Cardiac fibroblast (primary cell): ENCODE results near the gene GPR39.

ENCODE experiments used
- DNase-seq, 2 donors: peaks; one replicate each; pipeline versions ENCODE4 v3.0.0 to v3.0.0-alpha.2; 2010; ENCODE audit warnings: low read depth in 2 of 2
- H3K4me3 ChIP-seq, 2 donors: replicated peaks in 1 of 2; 1 replicate in 1 of 2; 2 replicates in 1 of 2; pipeline ENCODE4 v1.5.1; 2011; ENCODE audit warnings: low read depth in 2 of 2, low read length in 2 of 2, mild to moderate bottlenecking in 2 of 2, moderate library complexity in 1 of 2
- TF ChIP-seq, protein P1 (sequence below): IDR thresholded peaks from one replicate; pipeline ENCODE4 v1.5.1; 2011; ENCODE audit warnings: low read depth, mild to moderate bottlenecking, low read length, inconsistent platforms

The GPR39 gene

GRCh38 chr2:132417430-132418035, 928 bp downstream of the GPR39 start:
- TF ChIP-seq, protein P1, sequence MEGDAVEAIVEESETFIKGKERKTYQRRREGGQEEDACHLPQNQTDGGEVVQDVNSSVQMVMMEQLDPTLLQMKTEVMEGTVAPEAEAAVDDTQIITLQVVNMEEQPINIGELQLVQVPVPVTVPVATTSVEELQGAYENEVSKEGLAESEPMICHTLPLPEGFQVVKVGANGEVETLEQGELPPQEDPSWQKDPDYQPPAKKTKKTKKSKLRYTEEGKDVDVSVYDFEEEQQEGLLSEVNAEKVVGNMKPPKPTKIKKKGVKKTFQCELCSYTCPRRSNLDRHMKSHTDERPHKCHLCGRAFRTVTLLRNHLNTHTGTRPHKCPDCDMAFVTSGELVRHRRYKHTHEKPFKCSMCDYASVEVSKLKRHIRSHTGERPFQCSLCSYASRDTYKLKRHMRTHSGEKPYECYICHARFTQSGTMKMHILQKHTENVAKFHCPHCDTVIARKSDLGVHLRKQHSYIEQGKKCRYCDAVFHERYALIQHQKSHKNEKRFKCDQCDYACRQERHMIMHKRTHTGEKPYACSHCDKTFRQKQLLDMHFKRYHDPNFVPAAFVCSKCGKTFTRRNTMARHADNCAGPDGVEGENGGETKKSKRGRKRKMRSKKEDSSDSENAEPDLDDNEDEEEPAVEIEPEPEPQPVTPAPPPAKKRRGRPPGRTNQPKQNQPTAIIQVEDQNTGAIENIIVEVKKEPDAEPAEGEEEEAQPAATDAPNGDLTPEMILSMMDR = no peak
- H3K4me3 ChIP-seq = no peak overlapping the region
- DNase-seq = no peak

GRCh38 chr2:132419235-132419634, 2.6 kb downstream of the GPR39 start:
- TF ChIP-seq, protein P1 = no peak
- no peak for DNase-seq
- no peak overlapping the region for H3K4me3 ChIP-seq

DNA sequence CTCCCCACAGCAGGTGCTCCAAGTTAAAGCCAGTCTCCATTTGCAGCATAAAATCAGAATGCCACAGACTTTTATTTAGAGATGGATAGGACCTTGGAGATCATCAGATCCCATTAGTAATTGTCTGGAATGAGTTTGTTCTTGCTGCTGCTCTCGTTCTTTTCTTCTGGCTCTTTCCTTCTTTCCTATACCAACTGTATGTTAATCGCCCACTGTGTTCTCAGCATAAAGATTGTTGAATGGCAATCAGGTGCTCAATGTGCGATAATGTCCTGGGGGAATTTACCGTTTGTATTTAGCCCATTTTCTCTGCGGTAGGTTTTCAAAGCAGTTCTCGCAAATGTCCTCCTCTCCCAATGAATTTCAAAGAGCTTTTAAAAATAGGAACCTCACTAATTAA, 3.3 kb downstream of the GPR39 start:
- TF ChIP-seq, protein P1 = no peak
- H3K4me3 ChIP-seq = no peak overlapping the region
- DNase-seq = no peak

GRCh38 chr2:132420816-132421805, 4.5 kb downstream of the GPR39 start:
- TF ChIP-seq, protein P1 = peak; percentile 12
- DNase-seq = peak in 1 of 2 donors; percentile 40
- no peak overlapping the region for H3K4me3 ChIP-seq

- TF ChIP-seq, protein P1 = no peak
- DNase-seq = no peak
- H3K4me3 ChIP-seq = no peak overlapping the region
Measured at GRCh38 chr2:132422736-132423135, 6.1 kb downstream of the GPR39 start.

DNA sequence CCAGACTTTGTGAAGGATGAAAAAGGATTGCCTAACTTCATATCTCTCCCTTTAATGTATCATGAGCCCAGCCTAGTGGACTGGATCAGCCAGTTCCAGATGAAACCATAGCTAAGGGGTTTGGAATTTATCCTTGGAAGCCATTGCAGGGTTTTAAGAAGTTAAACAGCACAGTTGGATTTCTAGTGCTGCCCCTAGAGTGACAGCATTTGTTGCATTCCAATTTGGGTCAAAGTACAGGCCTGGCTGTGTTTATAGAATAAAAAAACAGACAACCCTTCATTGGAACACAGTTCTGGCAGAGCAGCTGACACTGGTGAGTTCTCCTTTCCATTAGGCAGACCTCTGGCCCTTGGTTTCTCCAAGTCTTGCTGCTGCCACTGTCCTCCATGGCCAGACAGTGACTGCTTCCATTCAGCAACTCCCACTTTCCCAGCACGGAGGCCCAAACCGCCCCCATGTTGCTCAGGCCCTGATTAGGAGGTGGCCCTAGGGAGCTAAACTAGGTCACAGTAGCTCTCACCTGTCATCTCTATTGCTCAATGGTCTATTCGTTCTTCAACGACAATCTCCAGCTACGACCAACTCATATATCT, 8.0 kb downstream of the GPR39 start:
- peak; percentile 56 to 66 for DNase-seq
- TF ChIP-seq, protein P1 = peak; percentile 4
- no peak overlapping the region for H3K4me3 ChIP-seq
